Measurements from ENCODE around the gene ARHGAP36. TPM values are rescaled to one million over a fixed set of nuclear protein-coding genes. Genes with fewer than 3 reads are reported as not detected.

Gene ARHGAP36, protein sequence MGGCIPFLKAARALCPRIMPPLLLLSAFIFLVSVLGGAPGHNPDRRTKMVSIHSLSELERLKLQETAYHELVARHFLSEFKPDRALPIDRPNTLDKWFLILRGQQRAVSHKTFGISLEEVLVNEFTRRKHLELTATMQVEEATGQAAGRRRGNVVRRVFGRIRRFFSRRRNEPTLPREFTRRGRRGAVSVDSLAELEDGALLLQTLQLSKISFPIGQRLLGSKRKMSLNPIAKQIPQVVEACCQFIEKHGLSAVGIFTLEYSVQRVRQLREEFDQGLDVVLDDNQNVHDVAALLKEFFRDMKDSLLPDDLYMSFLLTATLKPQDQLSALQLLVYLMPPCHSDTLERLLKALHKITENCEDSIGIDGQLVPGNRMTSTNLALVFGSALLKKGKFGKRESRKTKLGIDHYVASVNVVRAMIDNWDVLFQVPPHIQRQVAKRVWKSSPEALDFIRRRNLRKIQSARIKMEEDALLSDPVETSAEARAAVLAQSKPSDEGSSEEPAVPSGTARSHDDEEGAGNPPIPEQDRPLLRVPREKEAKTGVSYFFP
- 0.10 TPM for polyA plus RNA-seq (2013, experiment 1 of 2)
- 0.10 TPM for polyA plus RNA-seq (2013, experiment 2 of 2)

DNA sequence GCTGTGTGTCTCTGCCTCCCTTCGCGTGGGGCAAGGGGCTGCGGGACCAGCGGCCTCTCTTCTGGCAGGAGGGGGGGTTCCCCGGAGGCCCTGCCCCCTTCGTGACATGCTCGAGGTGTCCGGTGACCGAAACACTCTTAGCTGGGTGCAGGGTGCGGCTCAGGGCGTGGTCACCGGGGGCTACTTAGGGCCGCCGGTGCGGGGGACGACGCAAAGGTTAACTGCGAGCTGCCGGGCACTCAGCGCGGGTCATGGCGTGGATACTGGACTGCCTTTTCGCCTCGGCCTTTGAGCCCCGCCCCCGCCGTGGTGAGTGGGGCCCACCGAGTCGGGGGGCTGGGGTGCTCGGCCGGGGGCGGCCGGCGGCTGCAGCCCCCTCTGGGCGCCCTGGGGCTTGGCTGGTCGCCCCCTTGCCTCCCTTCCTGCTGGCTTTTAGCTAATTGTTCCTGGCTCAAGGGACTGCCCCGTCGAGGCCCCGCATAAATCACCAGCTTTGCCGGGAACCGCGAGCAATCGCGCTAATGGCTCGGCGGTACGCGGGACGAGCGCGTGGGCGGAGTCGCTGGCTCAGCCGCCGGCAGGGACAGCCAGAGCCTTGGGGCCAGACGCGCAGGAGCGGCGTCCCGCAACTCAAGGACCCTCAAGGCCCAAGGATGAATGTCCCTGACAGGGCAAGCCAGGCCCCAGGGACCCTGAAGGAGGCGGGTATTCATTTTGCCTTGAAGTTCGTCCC is at the start of gene ARHGAP36:
TSS of gene ARHGAP36 (plus strand) at position 211 of the 733 bp plus-strand sequence. CDS start 23,320 bp downstream, outside the sequence.
- Histone ChIP-seq H4K5ac (ENCODE audit: low read length) (no peak within 1 kb of the TSS), H3K56ac (ENCODE audit: low read length) (no peak within 1 kb of the TSS), H3K4me3 (ENCODE audit: low read length) (no peak within 1 kb of the TSS), H3K4ac (ENCODE audit: low read depth, low read length) (no peak within 1 kb of the TSS), H2BK15ac (replicated peaks; ENCODE audit: low read depth) (no peak within 1 kb of the TSS), H3K9ac (ENCODE audit: low read length) (no peak within 1 kb of the TSS), H3K23ac (ENCODE audit: low read length) (no peak within 1 kb of the TSS), H2BK120ac (ENCODE audit: low read depth, low read length) (no peak within 1 kb of the TSS), H4K8ac (ENCODE audit: low read depth, low read length) (no peak within 1 kb of the TSS), H2AK5ac (ENCODE audit: low read length) (no peak within 1 kb of the TSS), H3K36me3 (ENCODE audit: control insufficient read depth, insufficient read depth, low read length) (no peaks in the 10 kb centered on the region), H3K4me1 (ENCODE audit: control insufficient read depth, low read depth, low read length) (no peaks in the 10 kb centered on the region), H3K18ac (ENCODE audit: low read length) (no peak within 1 kb of the TSS), H2BK5ac (ENCODE audit: low read length) (no peak within 1 kb of the TSS), H3K79me2 (ENCODE audit: control insufficient read depth, insufficient read depth, low read length) (no peaks in the 10 kb centered on the region), H3K79me1 (ENCODE audit: low read length) (no peaks in the 10 kb centered on the region), H3K27ac (ENCODE audit: low read depth, low read length) (no peak within 1 kb of the TSS), H3K27me3 (ENCODE audit: insufficient read depth, low read length, poor library complexity) (peaks cover 9% of the 10 kb centered on the region), H3K4me2 (ENCODE audit: low read length) (no peak within 1 kb of the TSS)
- no peak for DNase-seq
- WGBS (ENCODE audit: extremely low coverage, insufficient coverage, low lambda C conversion rate), result no CpG with 5 or more reads among the region's 62 CpGs

DNA sequence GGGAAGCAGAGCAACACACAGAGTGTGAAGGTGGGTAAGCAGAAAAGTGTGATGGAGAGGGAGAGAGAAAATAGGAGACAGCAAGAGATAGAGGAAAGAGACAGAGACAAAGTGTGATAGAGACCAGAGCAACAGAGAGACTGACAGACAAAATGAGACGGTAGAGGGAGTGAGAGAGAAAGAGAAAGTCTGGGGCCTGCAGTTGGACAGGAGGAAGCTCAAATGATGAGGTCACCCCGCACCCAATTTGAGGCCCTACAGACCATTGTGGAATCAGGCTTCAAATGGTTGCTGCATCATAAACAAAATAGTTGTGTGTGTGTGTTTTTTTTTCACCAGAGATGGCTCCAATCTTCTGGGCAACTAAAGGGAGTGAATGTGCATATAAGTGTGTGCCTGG is 48.0 kb upstream of the ARHGAP36 start:
- H3K18ac ChIP-seq (ENCODE audit: low read length), result no peak overlapping the region
- H4K5ac ChIP-seq (ENCODE audit: low read length), result no peak overlapping the region
- H3K4me3 ChIP-seq (ENCODE audit: low read length), result no peak overlapping the region
- H3K79me2 ChIP-seq (ENCODE audit: control insufficient read depth, insufficient read depth, low read length), result no peaks in the 10 kb centered on the region
- H2BK120ac ChIP-seq (ENCODE audit: low read depth, low read length), result no peak overlapping the region
- no peak overlapping the region for H3K4ac ChIP-seq (ENCODE audit: low read depth, low read length)
- no peak overlapping the region for H3K4me2 ChIP-seq (ENCODE audit: low read length)
- H3K23ac ChIP-seq (ENCODE audit: low read length), result no peak overlapping the region
- H2BK5ac ChIP-seq (ENCODE audit: low read length), result no peak overlapping the region
- H3K27ac ChIP-seq (ENCODE audit: low read depth, low read length), result no peak overlapping the region
- DNase-seq, result peak; percentile 1
- no peak overlapping the region for H3K9ac ChIP-seq (ENCODE audit: low read length)
- no peak overlapping the region for H4K8ac ChIP-seq (ENCODE audit: low read depth, low read length)
- H3K36me3 ChIP-seq (ENCODE audit: control insufficient read depth, insufficient read depth, low read length), result no peaks in the 10 kb centered on the region
- H2BK15ac ChIP-seq (replicated peaks; ENCODE audit: low read depth), result no peak overlapping the region
- no peaks in the 10 kb centered on the region for H3K27me3 ChIP-seq (ENCODE audit: insufficient read depth, low read length, poor library complexity)
- H3K79me1 ChIP-seq (ENCODE audit: low read length), result no peaks in the 10 kb centered on the region
- no peaks in the 10 kb centered on the region for H3K4me1 ChIP-seq (ENCODE audit: control insufficient read depth, low read depth, low read length)
- H3K56ac ChIP-seq (ENCODE audit: low read length), result no peak overlapping the region
- H2AK5ac ChIP-seq (ENCODE audit: low read length), result no peak overlapping the region
- WGBS (ENCODE audit: extremely low coverage, insufficient coverage, low lambda C conversion rate), result no CpG with 5 or more reads among the region's 2 CpGs

DNA sequence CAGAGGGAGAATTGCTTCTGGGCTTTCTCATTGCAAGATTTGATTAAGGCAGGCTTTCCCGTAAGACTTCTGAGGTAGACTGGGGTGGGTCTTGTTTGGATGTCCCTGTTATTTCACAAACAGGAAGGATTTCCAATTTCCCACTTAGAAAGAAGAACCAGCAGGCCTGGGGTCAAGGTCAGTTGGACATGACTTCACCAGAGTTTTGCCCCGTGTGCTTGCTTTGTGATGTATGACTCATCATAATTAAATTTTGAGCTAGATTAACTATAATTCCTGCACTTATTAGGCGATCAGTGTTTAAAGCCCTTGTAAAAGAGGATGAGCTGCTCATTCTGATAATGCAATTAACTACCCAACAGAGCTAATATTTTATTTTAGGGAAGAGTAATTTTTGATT is 32.8 kb upstream of the ARHGAP36 start:
- Histone ChIP-seq H3K4me1 (ENCODE audit: control insufficient read depth, low read depth, low read length) (no peaks in the 10 kb centered on the region), H4K8ac (ENCODE audit: low read depth, low read length) (no peak overlapping the region), H3K18ac (ENCODE audit: low read length) (no peak overlapping the region), H3K4me3 (ENCODE audit: low read length) (no peak overlapping the region), H2BK5ac (ENCODE audit: low read length) (no peak overlapping the region), H3K9ac (ENCODE audit: low read length) (no peak overlapping the region), H4K5ac (ENCODE audit: low read length) (no peak overlapping the region), H3K23ac (ENCODE audit: low read length) (no peak overlapping the region), H3K79me1 (ENCODE audit: low read length) (no peaks in the 10 kb centered on the region), H3K4ac (ENCODE audit: low read depth, low read length) (no peak overlapping the region), H2BK120ac (ENCODE audit: low read depth, low read length) (no peak overlapping the region), H3K79me2 (ENCODE audit: control insufficient read depth, insufficient read depth, low read length) (no peaks in the 10 kb centered on the region), H3K27me3 (ENCODE audit: insufficient read depth, low read length, poor library complexity) (no peaks in the 10 kb centered on the region), H2BK15ac (replicated peaks; ENCODE audit: low read depth) (no peak overlapping the region), H2AK5ac (ENCODE audit: low read length) (no peak overlapping the region), H3K36me3 (ENCODE audit: control insufficient read depth, insufficient read depth, low read length) (no peaks in the 10 kb centered on the region), H3K56ac (ENCODE audit: low read length) (no peak overlapping the region), H3K4me2 (ENCODE audit: low read length) (no peak overlapping the region), H3K27ac (ENCODE audit: low read depth, low read length) (no peak overlapping the region)
- no peak for DNase-seq
- no CpG with 5 or more reads among the region's 3 CpGs for WGBS (ENCODE audit: extremely low coverage, insufficient coverage, low lambda C conversion rate)

DNA sequence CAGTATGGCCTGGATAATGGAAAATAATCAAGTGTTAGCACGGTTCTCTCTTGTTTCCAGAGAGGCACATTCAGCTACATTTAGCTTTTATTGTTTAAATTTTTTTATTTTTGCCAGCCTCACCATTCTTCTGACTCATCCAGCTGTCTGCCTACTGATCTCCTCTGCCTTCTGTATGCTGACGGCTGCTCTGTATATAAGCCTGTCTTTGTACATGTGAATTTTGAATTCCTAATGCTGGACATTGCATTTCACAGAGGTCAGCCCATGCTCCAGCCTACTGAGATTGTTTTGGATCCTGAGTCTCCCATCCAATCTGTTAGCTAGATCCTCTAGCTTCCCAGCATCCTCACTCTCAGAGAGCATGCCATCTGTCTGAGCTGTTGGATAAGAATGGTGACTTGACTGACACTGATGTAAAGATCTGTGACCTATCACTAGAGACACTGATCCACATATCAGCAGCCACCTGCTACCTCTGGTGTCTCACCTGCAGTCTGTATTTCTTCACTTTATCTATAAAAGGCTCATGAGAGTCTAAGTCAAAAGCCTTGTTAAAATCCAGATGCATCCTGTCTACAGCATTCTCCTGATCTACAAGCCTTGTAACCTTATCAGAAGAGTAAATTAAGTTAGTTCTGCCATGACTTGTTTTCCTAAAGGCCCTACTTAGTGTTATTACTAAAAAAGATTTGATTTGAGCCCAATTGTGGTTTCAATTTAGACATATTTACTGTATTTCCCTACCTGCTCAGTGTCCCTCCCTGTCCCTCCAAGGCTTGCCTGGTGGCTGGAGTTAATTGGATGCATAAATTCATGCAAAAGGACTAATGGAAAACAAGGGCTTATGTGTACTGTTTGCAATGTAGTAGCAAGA is 25.6 kb upstream of the ARHGAP36 start:
- H3K9ac ChIP-seq (ENCODE audit: low read length), result no peak overlapping the region
- no peaks in the 10 kb centered on the region for H3K79me2 ChIP-seq (ENCODE audit: control insufficient read depth, insufficient read depth, low read length)
- no peak overlapping the region for H2BK15ac ChIP-seq (replicated peaks; ENCODE audit: low read depth)
- H3K36me3 ChIP-seq (ENCODE audit: control insufficient read depth, insufficient read depth, low read length), result no peaks in the 10 kb centered on the region
- WGBS (ENCODE audit: extremely low coverage, insufficient coverage, low lambda C conversion rate), result no CpG with 5 or more reads among the region's 2 CpGs
- H2BK120ac ChIP-seq (ENCODE audit: low read depth, low read length), result no peak overlapping the region
- H4K8ac ChIP-seq (ENCODE audit: low read depth, low read length), result no peak overlapping the region
- no peaks in the 10 kb centered on the region for H3K27me3 ChIP-seq (ENCODE audit: insufficient read depth, low read length, poor library complexity)
- DNase-seq, result no peak
- no peaks in the 10 kb centered on the region for H3K4me1 ChIP-seq (ENCODE audit: control insufficient read depth, low read depth, low read length)
- no peak overlapping the region for H2AK5ac ChIP-seq (ENCODE audit: low read length)
- no peak overlapping the region for H3K23ac ChIP-seq (ENCODE audit: low read length)
- H3K18ac ChIP-seq (ENCODE audit: low read length), result no peak overlapping the region
- H3K4ac ChIP-seq (ENCODE audit: low read depth, low read length), result no peak overlapping the region
- H3K56ac ChIP-seq (ENCODE audit: low read length), result no peak overlapping the region
- no peak overlapping the region for H3K4me3 ChIP-seq (ENCODE audit: low read length)
- no peaks in the 10 kb centered on the region for H3K79me1 ChIP-seq (ENCODE audit: low read length)
- H3K27ac ChIP-seq (ENCODE audit: low read depth, low read length), result no peak overlapping the region
- H3K4me2 ChIP-seq (ENCODE audit: low read length), result no peak overlapping the region
- H4K5ac ChIP-seq (ENCODE audit: low read length), result no peak overlapping the region
- no peak overlapping the region for H2BK5ac ChIP-seq (ENCODE audit: low read length)

DNA sequence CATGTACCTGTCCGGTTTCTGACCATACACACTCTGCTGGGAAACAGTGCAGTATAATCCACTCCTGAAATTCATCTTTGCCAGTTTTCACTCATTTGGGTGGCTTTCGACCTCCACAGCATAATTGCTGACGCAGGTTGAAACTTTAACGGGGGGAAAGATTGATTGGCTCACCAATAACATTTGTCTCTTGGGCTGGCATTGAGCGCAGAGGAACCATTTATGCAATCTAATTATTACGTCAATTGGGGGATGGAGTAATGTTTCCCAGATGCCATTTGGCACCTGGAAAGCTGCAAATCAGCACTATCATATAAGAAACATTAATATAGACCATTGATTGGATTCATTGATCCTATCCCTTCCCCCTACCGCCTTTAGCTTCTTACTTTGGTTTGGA is 24.1 kb upstream of the ARHGAP36 start:
- Histone ChIP-seq H4K8ac (ENCODE audit: low read depth, low read length) (no peak overlapping the region), H3K4me3 (ENCODE audit: low read length) (no peak overlapping the region), H3K4ac (ENCODE audit: low read depth, low read length) (no peak overlapping the region), H3K79me1 (ENCODE audit: low read length) (no peaks in the 10 kb centered on the region), H3K27me3 (ENCODE audit: insufficient read depth, low read length, poor library complexity) (no peaks in the 10 kb centered on the region), H2BK15ac (replicated peaks; ENCODE audit: low read depth) (no peak overlapping the region), H3K9ac (ENCODE audit: low read length) (no peak overlapping the region), H2BK120ac (ENCODE audit: low read depth, low read length) (no peak overlapping the region), H3K4me2 (ENCODE audit: low read length) (no peak overlapping the region), H2AK5ac (ENCODE audit: low read length) (no peak overlapping the region), H3K27ac (ENCODE audit: low read depth, low read length) (no peak overlapping the region), H3K56ac (ENCODE audit: low read length) (no peak overlapping the region), H3K79me2 (ENCODE audit: control insufficient read depth, insufficient read depth, low read length) (no peaks in the 10 kb centered on the region), H2BK5ac (ENCODE audit: low read length) (no peak overlapping the region), H3K23ac (ENCODE audit: low read length) (no peak overlapping the region), H3K18ac (ENCODE audit: low read length) (no peak overlapping the region), H3K4me1 (ENCODE audit: control insufficient read depth, low read depth, low read length) (no peaks in the 10 kb centered on the region), H4K5ac (ENCODE audit: low read length) (no peak overlapping the region), H3K36me3 (ENCODE audit: control insufficient read depth, insufficient read depth, low read length) (no peaks in the 10 kb centered on the region)
- WGBS (ENCODE audit: extremely low coverage, insufficient coverage, low lambda C conversion rate), result no CpG with 5 or more reads among the region's 7 CpGs
- DNase-seq, result no peak
